Motor neuron (in vitro differentiated cells): Measurements from ENCODE around the gene CD200R1. TPM values are rescaled to one million over a fixed set of nuclear protein-coding genes. Genes with fewer than 3 reads are reported as not detected.

Source experiments
- ATAC-seq, 8 experiments: fragments of 200-7000 bp; cut with Tn5 transposase; replicated peaks in 6 of 8; 2 replicates each; pipeline ENCODE4 v1.8.0; 2021; ENCODE audit warnings: mild to moderate bottlenecking in 8 of 8, moderate library complexity in 8 of 8
- H3K27ac ChIP-seq, 2 donors: fragments of 250-450 bp; sonication (Bioruptor Pico); 2 replicates each; pipeline ENCODE4 v1.9.0; 2021; ENCODE audit warnings: antibody characterized with exemption in 2 of 2, mild to moderate bottlenecking in 2 of 2, moderate library complexity in 1 of 2
- H3K4me1 ChIP-seq, 2 donors: fragments of 250-450 bp; sonication (Bioruptor Pico); replicated peaks in 1 of 2; 2 replicates each; pipeline ENCODE4 v1.6.1; 2021; ENCODE audit warnings: antibody characterized with exemption in 2 of 2, mild to moderate bottlenecking in 2 of 2, moderate library complexity in 1 of 2
- H3K4me3 ChIP-seq, 5 donors: fragments of 250-450 bp; sonication (Bioruptor Pico); 2 replicates each; pipeline ENCODE4 v1.9.0; 2021; ENCODE audit warnings: antibody characterized with exemption in 5 of 5, mild to moderate bottlenecking in 5 of 5, moderate library complexity in 4 of 5
- WGBS, 10 experiments: fragments of 450-650 bp; shearing (Covaris generic); methylation state at CpG; one replicate each; pipeline ENCODE4 v1.0.0; 2022; 5-methylcytosine and 5-hydroxymethylcytosine counted together
- in situ Hi-C, 9 experiments: fragments of 400-800 bp; cut with MboI; loops; one replicate each; pipeline ENCODE4 v1.15.0; 2021; ENCODE audit warnings: low sequenced_read_pairs in 9 of 9, low pct_unique_long_range_greater_than_20kb in 2 of 9; ENCODE audit not compliant: unreplicated experiment in 9 of 9
- total RNA-seq, 8 experiments: library from RNA; unstranded; fragments of 300-600 nt; gene quantifications; 2 replicates each; pipeline versions ENCODE4 v1.2.3 to v1.2.4, GENCODE V29; 2022

Gene CD200R1, protein sequence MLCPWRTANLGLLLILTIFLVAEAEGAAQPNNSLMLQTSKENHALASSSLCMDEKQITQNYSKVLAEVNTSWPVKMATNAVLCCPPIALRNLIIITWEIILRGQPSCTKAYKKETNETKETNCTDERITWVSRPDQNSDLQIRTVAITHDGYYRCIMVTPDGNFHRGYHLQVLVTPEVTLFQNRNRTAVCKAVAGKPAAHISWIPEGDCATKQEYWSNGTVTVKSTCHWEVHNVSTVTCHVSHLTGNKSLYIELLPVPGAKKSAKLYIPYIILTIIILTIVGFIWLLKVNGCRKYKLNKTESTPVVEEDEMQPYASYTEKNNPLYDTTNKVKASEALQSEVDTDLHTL
- under 1 TPM in 6 of 8 experiments, not detected in 2; 0.05 to 0.18 (median 0.09) TPM for total RNA-seq

DNA sequence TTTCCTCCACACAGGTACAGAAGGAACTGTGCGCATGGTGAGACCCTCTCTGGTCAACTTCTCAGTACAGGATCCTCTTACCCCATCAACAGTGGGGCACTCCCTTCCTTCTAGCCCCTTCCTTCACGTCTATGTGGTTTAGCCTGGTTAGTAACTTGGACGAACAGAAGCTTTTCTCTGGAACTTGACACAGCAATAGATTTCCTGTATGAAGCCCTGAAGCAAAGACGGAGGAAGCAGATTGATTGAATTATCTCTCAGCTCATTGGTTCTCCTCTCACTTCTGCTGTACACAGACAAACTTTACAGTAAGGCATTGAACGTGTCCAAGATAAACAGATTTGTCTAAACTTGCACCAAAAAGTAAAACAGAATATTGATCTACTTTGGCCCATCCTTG lies at the start of gene CD200R1:
TSS of gene CD200R1 (minus strand) at position 210 of the 400 bp plus-strand sequence. CDS start 246 bp downstream, outside the sequence.
- WGBS, 10 experiments: 14 to 100% (median 80%) methylated on average over 1 to 5 of the region's 5 CpGs; no CpG with 5 or more reads in 1 of the 10 experiments
- H3K27ac ChIP-seq: no peak within 1 kb of the TSS
- no peak for ATAC-seq
- no peaks in the 10 kb centered on the region for H3K4me1 ChIP-seq
- in situ Hi-C loops: loop anchor here in 7 of 9 experiments (10.0 to 25.0 kb wide), 3 partner anchors 238 to 338 kb away; partner anchors contain the start of gene CCDC80 (in 6 of the 7)
- no peak within 1 kb of the TSS for H3K4me3 ChIP-seq

DNA sequence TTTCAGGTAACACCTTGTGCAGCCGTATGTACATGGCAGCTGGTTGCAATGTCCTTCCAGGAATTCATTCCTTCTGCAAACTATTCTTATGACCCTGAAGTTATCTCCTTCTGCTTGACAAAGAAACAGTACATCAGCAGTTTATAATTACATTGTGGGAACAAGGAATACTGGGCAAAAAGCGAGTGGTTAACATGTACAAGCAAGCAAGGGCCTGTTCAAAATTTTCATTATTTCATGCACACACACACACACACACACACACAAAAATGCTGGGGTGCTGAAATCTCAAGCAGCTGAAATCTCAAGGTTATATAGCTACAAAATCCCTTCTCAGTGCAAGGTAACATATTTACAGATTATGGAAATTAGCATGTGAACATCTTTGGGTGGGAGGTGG lies 46.6 kb upstream of the CD200R1 start:
- in situ Hi-C loops: no loop called here
- WGBS, 10 experiments: 50 to 100% (median 100%) methylated on average over 1 to 2 of the region's 2 CpGs; no CpG with 5 or more reads in 3 of the 10 experiments
- no peak for ATAC-seq

DNA sequence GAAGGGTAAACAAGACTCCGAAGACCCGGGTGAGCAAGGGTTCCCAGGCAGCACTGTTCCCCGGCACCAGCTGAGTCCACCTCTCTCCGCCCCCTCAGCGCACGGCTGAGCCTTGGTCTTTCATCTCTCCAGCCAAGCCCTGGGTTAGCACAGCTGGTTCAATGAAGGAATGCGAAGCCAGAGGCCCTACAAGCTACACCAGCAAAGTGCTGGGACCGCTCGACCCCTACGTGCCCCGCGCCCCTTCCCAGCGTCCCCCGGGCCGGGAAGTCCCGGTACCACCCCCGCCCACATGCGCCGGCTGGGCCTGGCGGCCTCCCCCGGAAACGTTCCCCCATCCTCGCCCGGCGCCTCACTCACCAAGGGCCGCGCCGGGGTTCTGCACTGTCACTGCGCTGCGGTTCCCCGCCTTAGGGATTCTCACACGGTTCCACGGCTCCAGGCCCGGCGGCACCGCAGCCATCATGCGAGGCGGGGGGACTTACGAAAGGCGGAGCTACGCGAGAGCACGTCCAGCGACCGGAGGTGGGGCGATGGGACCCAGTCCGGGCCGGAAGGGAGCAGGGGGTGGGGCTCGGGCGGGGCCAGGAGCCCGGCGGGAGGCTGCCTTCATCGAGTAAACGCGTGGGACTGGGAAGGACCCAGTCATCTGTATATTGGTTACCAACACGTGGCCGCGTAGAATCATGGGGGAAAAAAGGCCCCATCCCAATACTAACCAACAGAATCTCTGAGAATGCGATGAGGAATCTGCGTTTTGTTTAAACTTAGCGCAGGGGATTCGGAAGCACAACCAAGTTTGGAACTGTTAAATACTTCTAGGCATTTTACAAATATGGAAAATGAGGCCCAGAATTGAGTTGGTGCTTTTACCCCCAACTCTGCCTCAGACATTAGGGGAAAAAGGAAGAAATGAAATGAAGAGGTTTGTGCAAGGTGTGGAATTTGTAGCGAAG lies 44.6 kb upstream of the CD200R1 start:
- in situ Hi-C loops: no loop called here
- peak; percentile 81 to 94 (median 92) for ATAC-seq
- 0 to 100% (median 33%) methylated on average over 1 to 7 of the region's 63 CpGs; no CpG with 5 or more reads in 1 of the 10 experiments for WGBS, 10 experiments
- peak overlapping the region; percentile 58 to 71 (median 67) for H3K4me3 ChIP-seq
- peaks cover 15 to 18% of the 10 kb centered on the region in 2 donors for H3K4me1 ChIP-seq
- peak overlapping the region; percentile 92 to 94 for H3K27ac ChIP-seq

More for the DNA sequence above, 46.6 kb upstream of the CD200R1 start:
- peaks cover 15 to 18% of the 10 kb centered on the region in 2 donors for H3K4me1 ChIP-seq
- no peak overlapping the region for H3K4me3 ChIP-seq
- no peak overlapping the region for H3K27ac ChIP-seq

DNA sequence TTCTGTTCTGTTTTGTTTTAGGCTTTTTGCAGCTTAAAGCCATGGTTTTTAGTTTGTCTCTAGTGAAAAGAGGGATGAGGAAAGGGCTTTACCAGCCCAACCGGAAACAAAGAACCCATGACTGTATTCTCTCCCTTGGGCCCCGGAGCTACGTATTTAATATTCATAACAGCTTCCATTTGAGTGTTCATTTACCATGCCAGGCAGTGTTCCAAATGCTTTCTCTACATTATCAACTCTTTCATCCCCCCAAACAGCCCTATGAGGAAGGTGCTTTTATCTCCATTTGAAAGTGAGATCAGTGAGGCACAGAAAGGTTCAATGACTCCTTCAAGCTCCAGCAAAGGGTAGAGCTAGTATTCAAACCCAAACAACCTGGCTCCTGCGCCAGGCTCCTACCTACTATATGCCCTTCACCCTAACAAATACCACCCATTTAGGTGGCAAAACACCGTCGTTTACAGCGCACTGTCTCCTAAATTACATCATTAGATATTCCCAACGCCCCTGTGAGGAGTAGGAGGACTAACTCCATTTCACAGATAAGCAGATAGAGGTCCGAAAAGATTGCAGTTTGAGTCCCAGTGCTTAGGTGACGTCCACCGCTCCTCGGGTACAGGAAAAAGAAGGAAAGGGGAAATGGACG lies 43.8 kb upstream of the CD200R1 start:
- peak overlapping the region; percentile 58 to 71 (median 67) for H3K4me3 ChIP-seq
- in situ Hi-C loops: no loop called here
- H3K4me1 ChIP-seq: peaks cover 15 to 18% of the 10 kb centered on the region in 2 donors
- peak in 3 of 8 experiments; percentile 11 to 16 (median 13) for ATAC-seq
- 0 to 10% (median 2%) methylated on average over 2 to 11 of the region's 13 CpGs; no CpG with 5 or more reads in 2 of the 10 experiments for WGBS, 10 experiments
- peak overlapping the region; percentile 92 to 94 for H3K27ac ChIP-seq

DNA sequence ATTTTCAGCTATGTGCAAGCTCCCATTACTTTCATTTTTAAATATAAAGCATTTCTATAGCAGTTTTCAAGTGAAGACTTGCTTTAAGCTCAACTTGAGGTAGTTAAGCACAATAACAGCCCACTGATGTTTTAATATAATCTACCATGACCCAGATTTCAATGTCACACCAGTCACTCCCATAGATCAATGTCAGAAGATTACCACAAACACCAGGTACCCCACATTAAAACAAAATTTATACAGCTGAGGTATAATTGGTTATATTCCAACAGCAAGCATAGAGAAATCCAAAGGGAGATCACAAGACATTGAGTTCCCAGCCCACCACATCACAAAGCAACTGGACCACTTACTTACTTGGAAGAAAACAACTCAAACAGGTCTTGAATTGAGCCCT lies 38.7 kb upstream of the CD200R1 start:
- Histone ChIP-seq H3K27ac (no peak overlapping the region), H3K4me3 (no peak overlapping the region), H3K4me1 (peaks cover 4 to 10% of the 10 kb centered on the region in 2 donors)
- ATAC-seq: no peak
- in situ Hi-C loops: no loop called here

DNA sequence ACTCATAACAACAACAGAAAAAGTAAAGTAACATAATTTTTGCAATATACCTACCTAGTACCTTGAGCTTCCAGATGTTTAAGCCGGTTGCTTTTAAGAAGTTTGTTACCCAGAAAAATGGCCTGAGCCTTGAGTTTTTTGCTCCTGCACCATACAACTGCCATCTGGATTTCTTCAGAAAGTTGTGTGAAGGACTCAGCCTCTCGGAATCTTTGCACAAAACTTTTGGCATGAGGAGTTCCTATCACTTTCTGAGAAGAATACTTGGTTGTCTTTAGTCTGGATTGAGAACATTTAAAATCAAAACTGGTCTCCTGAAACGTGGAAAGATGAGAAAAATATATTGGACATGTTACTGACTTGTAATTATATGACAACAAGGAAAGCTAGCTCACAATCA lies 33.2 kb upstream of the CD200R1 start:
- in situ Hi-C loops: no loop called here
- 45 to 100% (median 86%) methylated on average over 1 to 3 of the region's 3 CpGs; no CpG with 5 or more reads in 1 of the 10 experiments for WGBS, 10 experiments
- no peak for ATAC-seq

DNA sequence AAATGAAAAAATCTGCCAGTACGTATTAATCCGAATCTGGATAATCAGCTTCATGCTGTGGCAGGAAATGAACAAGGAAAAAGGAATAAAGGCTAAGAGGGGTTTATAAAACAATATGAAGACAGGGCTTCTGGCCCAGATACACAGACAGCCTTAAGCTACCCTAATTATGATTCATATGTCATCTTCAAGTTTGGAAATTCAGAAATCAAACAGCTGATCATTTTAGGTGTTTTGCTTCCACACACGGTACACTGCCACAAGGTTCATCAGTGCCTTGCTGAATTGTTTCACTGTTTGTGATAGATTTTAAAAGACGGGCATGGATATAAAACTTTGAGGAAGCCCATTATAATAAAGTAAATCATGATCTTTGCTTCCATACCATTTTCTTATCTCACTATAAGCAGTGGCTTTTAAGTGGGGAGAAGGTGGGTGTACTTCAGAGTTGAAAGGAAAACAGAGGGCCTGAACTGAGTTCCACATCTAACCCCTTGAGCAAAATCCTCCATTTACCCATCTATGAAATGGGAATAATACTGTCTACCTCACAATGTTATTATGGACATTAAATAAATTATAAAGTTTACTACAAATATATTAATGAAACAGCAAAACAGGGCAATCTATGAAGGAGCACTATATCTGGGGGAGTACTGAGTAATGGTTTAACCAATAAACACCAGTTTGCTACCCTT lies 31.6 kb upstream of the CD200R1 start:
- no peaks in the 10 kb centered on the region for H3K4me1 ChIP-seq
- no peak overlapping the region for H3K27ac ChIP-seq
- WGBS, 10 experiments: 29 to 100% (median 95%) methylated on average over 1 to 4 of the region's 4 CpGs
- ATAC-seq: no peak
- no peak overlapping the region for H3K4me3 ChIP-seq
- in situ Hi-C loops: no loop called here

More for the DNA sequence above, 33.2 kb upstream of the CD200R1 start:
- Histone ChIP-seq H3K27ac (no peak overlapping the region), H3K4me3 (no peak overlapping the region), H3K4me1 (no peaks in the 10 kb centered on the region)

DNA sequence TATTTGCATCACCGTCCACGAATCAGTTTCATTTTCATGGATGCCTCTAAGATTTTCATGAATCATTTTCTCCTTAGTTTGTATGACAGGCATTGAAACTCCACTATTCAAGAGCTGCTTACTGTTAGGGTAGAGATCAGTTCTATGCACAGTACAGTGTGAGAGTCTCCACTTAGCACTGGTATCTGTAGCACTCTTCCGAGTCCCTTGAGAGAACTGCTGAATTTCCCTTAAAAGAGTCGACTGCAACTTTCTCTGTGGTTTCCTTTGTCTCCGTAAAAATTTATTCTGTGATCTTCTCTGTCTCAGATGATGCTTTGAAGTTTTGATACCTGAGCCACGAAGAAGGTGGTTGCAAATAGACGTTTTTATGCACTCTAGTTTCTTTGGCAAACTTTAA lies 30.7 kb upstream of the CD200R1 start:
- in situ Hi-C loops: no loop called here
- ATAC-seq: no peak
- Histone ChIP-seq H3K4me1 (no peaks in the 10 kb centered on the region), H3K4me3 (no peak overlapping the region), H3K27ac (no peak overlapping the region)
- 78 to 97% (median 86%) methylated on average over 3 to 7 of the region's 7 CpGs for WGBS, 10 experiments

DNA sequence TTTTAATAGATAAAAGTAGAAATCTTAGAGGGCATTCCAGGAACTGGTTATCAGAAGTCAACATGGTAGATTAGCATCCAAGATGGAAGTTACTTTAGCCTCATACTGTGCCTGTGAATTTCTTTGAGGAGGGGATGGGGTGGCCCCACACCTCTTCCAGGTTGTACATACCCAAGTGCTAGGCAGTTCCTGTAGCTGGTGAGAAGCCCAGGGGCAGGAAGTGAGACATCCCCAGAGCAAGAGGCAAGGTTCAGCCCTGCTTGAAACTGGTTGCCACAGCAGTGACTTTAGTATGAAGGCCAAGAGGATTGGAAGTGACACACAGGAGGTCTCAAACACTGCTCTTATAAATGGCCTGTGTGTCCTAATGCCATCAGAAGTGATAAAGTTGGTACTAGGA lies 27.8 kb upstream of the CD200R1 start:
- Histone ChIP-seq H3K4me3 (no peak overlapping the region), H3K27ac (no peak overlapping the region), H3K4me1 (no peaks in the 10 kb centered on the region)
- in situ Hi-C loops: no loop called here
- ATAC-seq: peak in 3 of 8 experiments; percentile 16 to 35 (median 17)

DNA sequence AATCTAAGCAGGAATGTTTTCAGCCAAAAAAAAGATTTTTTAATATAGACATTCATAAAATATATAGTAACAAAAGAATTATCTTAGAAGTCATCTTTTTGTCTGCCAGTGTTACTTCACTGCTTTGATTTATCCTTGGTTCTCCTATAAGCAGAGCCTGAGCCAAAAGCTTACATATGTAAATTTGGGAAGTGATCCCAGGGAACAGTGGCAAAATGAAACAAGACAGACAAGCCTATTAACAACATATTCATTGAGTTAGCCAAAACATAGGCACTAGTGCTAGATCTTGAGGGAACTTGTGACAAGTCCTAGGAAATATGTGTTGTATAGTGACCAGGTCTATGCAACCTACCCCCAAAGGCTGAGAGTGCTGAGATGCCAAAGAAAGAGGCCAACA lies 27.1 kb upstream of the CD200R1 start:
- in situ Hi-C loops: no loop called here
- Histone ChIP-seq H3K27ac (no peak overlapping the region), H3K4me3 (no peak overlapping the region), H3K4me1 (no peaks in the 10 kb centered on the region)
- ATAC-seq: peak in 3 of 8 experiments; percentile 69 to 77 (median 69)

DNA sequence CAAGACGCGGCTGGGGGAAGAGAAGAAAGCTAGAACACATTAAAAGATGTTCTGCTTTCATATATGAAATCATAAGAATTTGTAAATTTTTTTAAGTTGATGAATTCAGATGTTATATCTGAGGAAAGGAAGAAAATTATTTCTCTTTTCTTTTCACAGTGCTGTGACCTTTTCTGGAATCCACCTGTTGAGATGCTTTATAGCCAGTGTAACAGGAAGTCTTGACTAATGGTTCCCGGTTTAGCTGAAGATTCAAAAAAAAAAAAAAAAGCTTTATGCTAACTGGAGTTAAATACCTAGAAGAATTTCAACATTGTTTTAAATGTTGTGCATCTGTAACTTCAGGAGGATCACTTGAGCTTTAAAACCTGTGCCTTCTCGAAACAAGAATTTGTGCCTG lies 25.8 kb upstream of the CD200R1 start:
- Histone ChIP-seq H3K4me3 (no peak overlapping the region), H3K27ac (no peak overlapping the region), H3K4me1 (no peaks in the 10 kb centered on the region)
- in situ Hi-C loops: no loop called here
- WGBS, 10 experiments: 75 to 100% (median 89%) methylated on average over 1 to 4 of the region's 4 CpGs
- no peak for ATAC-seq

DNA sequence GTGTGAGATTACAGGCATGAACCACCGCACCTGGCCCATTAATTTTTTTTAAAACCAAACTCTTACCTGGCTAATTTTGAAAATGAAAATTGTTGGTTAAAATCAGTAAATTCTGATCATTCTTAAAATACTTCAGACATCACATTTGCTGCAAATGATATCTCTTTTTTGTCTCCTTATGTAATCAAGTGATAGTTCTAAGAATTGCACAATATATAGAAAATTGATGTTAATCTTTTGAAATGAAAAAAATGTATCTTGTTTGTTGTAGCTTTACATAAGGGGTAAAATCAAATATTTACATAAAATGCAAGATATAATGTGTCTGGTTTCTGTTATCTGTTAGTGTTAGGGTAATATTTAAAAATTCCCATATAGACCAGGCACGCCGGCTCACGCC lies 20.9 kb upstream of the CD200R1 start:
- in situ Hi-C loops: loop anchor here in 7 of 9 experiments (25.0 kb wide), 2 partner anchors 258 to 358 kb away; partner anchors contain the start of gene CCDC80 (in 6 of the 7)
- no peak for ATAC-seq
- no peak overlapping the region for H3K4me3 ChIP-seq
- peaks cover 4 to 10% of the 10 kb centered on the region in 2 donors for H3K4me1 ChIP-seq
- WGBS, 10 experiments: 80 to 100% (median 98%) methylated on average over 1 to 4 of the region's 4 CpGs; no CpG with 5 or more reads in 2 of the 10 experiments
- H3K27ac ChIP-seq: no peak overlapping the region
